ENCODE data around the gene ADAP2. TPM values are rescaled to one million over a fixed set of nuclear protein-coding genes. Genes with fewer than 3 reads are reported as not detected.
"Not testable (repeated sequence)": the region's sequence is repeated elsewhere in the genome, so short reads cannot be mapped to it uniquely, and the experiment has no call there.

The ADAP2 gene
- total and polyA plus RNA-seq, 12 donors = 4.1 to 84.7 (median 32.8) TPM

DNA sequence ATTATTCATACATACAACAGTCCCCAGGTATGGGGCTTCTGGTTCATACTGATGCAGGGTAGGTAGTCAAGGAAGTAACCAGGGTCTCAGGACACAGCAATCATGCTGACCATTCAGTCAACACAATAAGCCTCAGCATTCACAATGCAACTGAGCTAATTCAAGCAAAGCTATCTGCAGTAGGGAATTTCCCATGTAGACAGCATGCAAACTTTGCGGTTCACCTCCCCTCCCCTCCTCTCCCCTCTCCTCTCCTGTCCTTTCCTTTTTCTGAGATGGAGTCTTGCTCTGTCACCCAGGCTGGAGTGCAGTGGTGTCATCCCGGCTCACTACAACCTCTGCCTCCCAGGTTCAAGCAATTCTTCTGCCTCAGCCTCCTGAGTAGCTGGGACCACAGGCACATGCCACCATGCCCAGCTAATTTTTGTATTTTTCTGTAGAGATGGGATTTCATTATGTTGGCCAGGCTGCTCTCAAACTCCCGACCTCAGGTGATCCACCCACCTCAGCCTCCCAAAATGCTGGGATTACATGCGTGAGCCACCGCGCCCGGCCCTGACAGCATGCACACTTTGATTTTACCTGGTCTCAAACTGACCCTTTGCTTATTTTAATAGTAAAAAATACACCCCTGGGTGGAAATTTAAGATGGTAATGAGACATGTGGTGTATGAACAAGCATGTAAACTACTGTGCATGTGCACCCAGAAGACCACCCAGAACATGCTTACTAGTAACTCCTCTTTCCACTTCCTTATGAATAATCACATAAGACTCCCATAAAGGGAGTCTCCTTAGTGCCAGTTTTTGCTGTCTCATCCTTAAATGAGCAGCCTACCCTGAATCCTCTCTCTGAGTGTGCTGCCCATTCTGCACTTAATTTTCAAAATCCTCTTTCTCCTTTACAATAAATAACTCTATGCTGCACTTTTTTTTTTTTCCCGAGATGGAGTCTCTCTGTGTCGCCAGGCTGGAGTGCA lies 39.8 kb downstream of the ADAP2 start:
- intact Hi-C loops (cut with DNase I) = no loop called here
- peaks cover 0 to 2% of the 10 kb centered on the region in 2 donors for H3K4me1 ChIP-seq (replicated peaks in 1 of 2)
- H3K4me3 ChIP-seq = no peak overlapping the region
- no peaks in the 10 kb centered on the region for H3K9me3 ChIP-seq (replicated peaks in 1 of 3)
- H3K27ac ChIP-seq = peak overlapping the region in 1 of 5 donors; percentile 57
- WGBS, 4 donors = 78 to 84% (median 81%) methylated on average over 9 of the region's 9 CpGs
- H3K36me3 ChIP-seq (replicated peaks in 1 of 2) = no peaks in the 10 kb centered on the region
- no peak for TF ChIP-seq POLR2A (IDR thresholded peaks at IDR 0.05)
- TF ChIP-seq, protein P1, sequence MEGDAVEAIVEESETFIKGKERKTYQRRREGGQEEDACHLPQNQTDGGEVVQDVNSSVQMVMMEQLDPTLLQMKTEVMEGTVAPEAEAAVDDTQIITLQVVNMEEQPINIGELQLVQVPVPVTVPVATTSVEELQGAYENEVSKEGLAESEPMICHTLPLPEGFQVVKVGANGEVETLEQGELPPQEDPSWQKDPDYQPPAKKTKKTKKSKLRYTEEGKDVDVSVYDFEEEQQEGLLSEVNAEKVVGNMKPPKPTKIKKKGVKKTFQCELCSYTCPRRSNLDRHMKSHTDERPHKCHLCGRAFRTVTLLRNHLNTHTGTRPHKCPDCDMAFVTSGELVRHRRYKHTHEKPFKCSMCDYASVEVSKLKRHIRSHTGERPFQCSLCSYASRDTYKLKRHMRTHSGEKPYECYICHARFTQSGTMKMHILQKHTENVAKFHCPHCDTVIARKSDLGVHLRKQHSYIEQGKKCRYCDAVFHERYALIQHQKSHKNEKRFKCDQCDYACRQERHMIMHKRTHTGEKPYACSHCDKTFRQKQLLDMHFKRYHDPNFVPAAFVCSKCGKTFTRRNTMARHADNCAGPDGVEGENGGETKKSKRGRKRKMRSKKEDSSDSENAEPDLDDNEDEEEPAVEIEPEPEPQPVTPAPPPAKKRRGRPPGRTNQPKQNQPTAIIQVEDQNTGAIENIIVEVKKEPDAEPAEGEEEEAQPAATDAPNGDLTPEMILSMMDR (IDR thresholded peaks at IDR 0.05) = no peak
- H3K27me3 ChIP-seq = no peaks in the 10 kb centered on the region
- DNase-seq = peak in 2 of 7 donors; percentile 14 to 35

DNA sequence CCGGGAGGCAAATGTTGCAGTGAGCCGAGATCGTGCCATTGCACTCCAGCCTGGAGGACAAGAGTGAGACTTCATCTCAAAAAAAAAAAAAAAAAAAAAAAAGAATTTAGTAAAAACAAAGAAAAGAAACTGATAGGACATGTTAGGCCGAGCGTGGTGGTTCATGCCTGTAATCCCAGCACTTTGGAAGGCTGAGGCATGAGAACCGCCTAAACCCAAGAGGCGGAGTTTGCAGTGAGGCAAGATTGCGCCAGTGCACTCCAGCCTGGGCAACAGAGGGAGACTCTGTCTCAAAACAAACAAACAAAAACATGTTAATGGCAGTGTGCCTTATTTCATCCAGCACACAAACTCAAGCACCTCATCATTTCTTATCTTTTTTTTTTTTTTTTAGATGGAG lies 42.6 kb downstream of the ADAP2 start:
- intact Hi-C loops (cut with DNase I); H3K27me3 ChIP-seq; H3K36me3 ChIP-seq (replicated peaks in 1 of 2); H3K27ac ChIP-seq; H3K4me3 ChIP-seq; H3K9me3 ChIP-seq (replicated peaks in 1 of 3); H3K4me1 ChIP-seq (replicated peaks in 1 of 2): not testable (repeated sequence)
- WGBS, 4 donors = 94 to 96% (median 95%) methylated on average over 8 of the region's 8 CpGs
- DNase-seq = peak in 3 of 7 donors; percentile 3 to 44 (median 13)

DNA sequence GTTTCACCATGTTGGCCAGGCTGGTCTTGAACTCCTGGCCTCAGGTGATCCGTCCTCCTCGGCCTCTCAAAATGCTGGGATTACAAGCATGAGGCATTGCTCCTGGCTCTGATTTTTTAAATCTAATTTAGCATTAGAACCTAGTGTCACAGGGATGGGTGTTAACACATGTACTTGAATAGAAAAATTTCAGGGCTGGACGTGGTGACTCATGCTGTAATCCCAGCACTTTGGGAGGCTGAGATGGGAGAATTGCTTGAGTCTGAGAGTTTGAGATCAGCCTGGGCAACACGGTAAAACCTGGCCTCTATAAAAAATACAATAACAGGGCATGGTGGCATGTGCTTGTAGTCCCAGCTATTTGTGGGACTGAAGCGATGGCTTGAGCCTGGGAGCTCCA lies 43.1 kb downstream of the ADAP2 start:
- Histone ChIP-seq H3K27ac (no peak overlapping the region), H3K4me1 (replicated peaks in 1 of 2) (peaks cover 0 to under 1% of the 10 kb centered on the region in 2 donors), H3K9me3 (replicated peaks in 1 of 3) (no peaks in the 10 kb centered on the region), H3K4me3 (no peak overlapping the region), H3K27me3 (no peaks in the 10 kb centered on the region), H3K36me3 (replicated peaks in 1 of 2) (no peaks in the 10 kb centered on the region)
- no peak for DNase-seq
- WGBS, 4 donors = 61 to 81% (median 78%) methylated on average over 5 of the region's 5 CpGs
- no peak for TF ChIP-seq POLR2A (IDR thresholded peaks at IDR 0.05)
- TF ChIP-seq, protein P1 (IDR thresholded peaks at IDR 0.05) = no peak
- intact Hi-C loops (cut with DNase I) = no loop called here

DNA sequence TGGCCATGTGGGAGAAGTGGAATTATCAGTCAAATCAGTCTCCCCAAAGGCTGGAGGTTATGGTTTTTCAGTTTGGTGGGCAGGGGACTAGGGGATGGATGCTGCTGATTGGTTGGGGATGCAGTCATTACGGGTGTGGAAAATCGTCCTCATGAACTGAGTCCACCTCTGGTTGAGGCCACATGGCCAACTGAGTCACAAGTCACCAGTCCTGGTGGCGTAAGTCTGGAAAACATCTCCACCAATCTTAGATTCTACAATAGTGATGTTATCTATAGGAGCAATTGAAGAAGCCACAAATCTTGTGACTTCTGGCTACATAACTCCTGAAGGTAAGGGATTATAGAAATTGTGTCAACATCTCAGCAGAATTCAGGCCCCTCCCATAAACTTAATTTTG lies 43.9 kb downstream of the ADAP2 start:
- Histone ChIP-seq H3K4me3 (no peak overlapping the region), H3K27me3 (no peaks in the 10 kb centered on the region), H3K9me3 (replicated peaks in 1 of 3) (no peaks in the 10 kb centered on the region), H3K4me1 (replicated peaks in 1 of 2) (peaks cover 0 to 6% of the 10 kb centered on the region in 2 donors), H3K36me3 (replicated peaks in 1 of 2) (no peaks in the 10 kb centered on the region), H3K27ac (no peak overlapping the region)
- intact Hi-C loops (cut with DNase I) = no loop called here
- peak in 1 of 7 donors; percentile 27 for DNase-seq
- whole genome bisulfite sequencing, 4 donors = 66 to 81% (median 73%) methylated on average over 2 to 3 of the region's 3 CpGs
- no peak for TF ChIP-seq POLR2A (IDR thresholded peaks at IDR 0.05)
- TF ChIP-seq, protein P1 (IDR thresholded peaks at IDR 0.05) = no peak

DNA sequence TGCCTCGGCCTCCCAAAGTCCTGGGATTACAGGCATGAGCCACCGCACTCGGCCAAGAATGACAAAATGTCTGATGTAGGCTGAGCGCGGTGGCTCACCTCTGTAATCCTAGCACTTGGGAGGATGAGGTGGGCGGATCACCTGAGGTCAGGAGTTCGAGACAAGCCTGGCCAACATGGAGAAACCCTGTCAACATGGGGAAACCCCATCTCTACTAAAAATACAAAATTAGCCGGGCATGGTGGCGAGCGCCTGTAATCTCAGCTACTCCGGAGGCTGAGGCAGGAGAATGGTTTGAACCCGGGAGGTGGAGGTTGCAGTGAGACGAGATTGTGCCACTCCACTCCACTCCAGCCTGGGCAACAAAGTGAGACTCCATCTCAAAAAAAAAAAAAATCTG lies 46.2 kb downstream of the ADAP2 start:
- peak in 2 of 7 donors; percentile 21 to 45 for DNase-seq
- H3K4me3 ChIP-seq; intact Hi-C loops (cut with DNase I); H3K27me3 ChIP-seq; H3K36me3 ChIP-seq (replicated peaks in 1 of 2); H3K9me3 ChIP-seq (replicated peaks in 1 of 3): not testable (repeated sequence)
- H3K4me1 ChIP-seq (replicated peaks in 1 of 2) = peaks cover 0 to 12% of the 10 kb centered on the region in 2 donors
- H3K27ac ChIP-seq = peak overlapping the region in 1 of 5 donors; percentile 7
- 90 to 95% (median 91%) methylated on average over 13 of the region's 13 CpGs for WGBS, 4 donors
